Endothelial cell of umbilical vein (primary cell): Measurements from ENCODE around the gene U2AF2. TPM values are rescaled to one million over a fixed set of nuclear protein-coding genes. Genes with fewer than 3 reads are reported as not detected.

Source experiments
- BruUV-seq: library from RNA; stranded (reverse); fragments of 400-500 nt; replicated peaks from 2 replicates; lab custom pipeline; 2021; lab: Mats Ljungman, UMichigan
- CTCF ChIA-PET: fragments of 300-600, 350-600 bp; sonication (Branson Sonifier 250); formaldehyde crosslinking; loops from one replicate; lab custom pipeline; 2021; ENCODE audit warnings: antibody characterized with exemption, inconsistent platforms; lab: Charles Lee
- POLR2A ChIA-PET: fragments of 300-600, 350-600 bp; sonication (Branson Sonifier 250); formaldehyde crosslinking; loops from one replicate; lab custom pipeline; 2021; ENCODE audit warnings: antibody characterized with exemption, inconsistent platforms; lab: Charles Lee
- DNase-seq: peaks from one replicate; pipeline ENCODE4 v3.0.0-alpha.2; 2011; ENCODE audit warnings: low read depth, low spot score
- FAIRE-seq: peaks from 2 replicates; lab custom pipeline; 2011; peaks lifted over from hg19 to GRCh38; lab: Jason Lieb, UNC
- H2AFZ ChIP-seq: 2 replicates; pipeline ENCODE4 v1.6.0; 2012; ENCODE audit warnings: low read depth, low read length, control low read depth, inconsistent platforms
- H3K27ac ChIP-seq: 2 replicates; pipeline ENCODE4 v1.5.1; 2011; ENCODE audit warnings: low read depth, mild to moderate bottlenecking, control low read depth, low read length, moderate library complexity; ENCODE audit not compliant: insufficient read depth
- H3K27me3 ChIP-seq, 2 experiments: 2 replicates each; pipeline versions ENCODE4 v1.6.0 to v1.6.1; 2011; ENCODE audit warnings: low read length in 2 of 2, mixed read lengths in 1 of 2; ENCODE audit not compliant: control insufficient read depth in 2 of 2, insufficient read depth in 2 of 2
- H3K36me3 ChIP-seq, 2 experiments: 2 replicates in 1 of 2; 3 replicates in 1 of 2; pipeline ENCODE4 v1.5.1; 2011; ENCODE audit warnings: low read length in 2 of 2, mild to moderate bottlenecking in 1 of 2, moderate library complexity in 1 of 2; ENCODE audit not compliant: control insufficient read depth in 2 of 2, insufficient read depth in 2 of 2; ENCODE audit errors: extremely low read depth in 1 of 2
- H3K4me1 ChIP-seq: 3 replicates; pipeline ENCODE4 v1.5.1; 2011; ENCODE audit warnings: mild to moderate bottlenecking, low read length; ENCODE audit not compliant: control insufficient read depth, insufficient read depth; ENCODE audit errors: extremely low read depth
- H3K4me2 ChIP-seq: 2 replicates; pipeline ENCODE4 v1.6.1; 2011; ENCODE audit warnings: low read length, control low read depth, mixed read lengths; ENCODE audit not compliant: insufficient read depth
- H3K4me3 ChIP-seq, 3 experiments: fragments of 200-600 bp in 1 of 3; sonication (generic), shearing (Covaris generic) in 1 of 3; replicated peaks in 1 of 3; 2 replicates each; pipeline ENCODE4 v1.5.1; 2011 to 2016; ENCODE audit warnings: control low read depth in 3 of 3, low read length in 3 of 3, mild to moderate bottlenecking in 2 of 3, inconsistent platforms in 1 of 3, low read depth in 1 of 3, moderate library complexity in 1 of 3; ENCODE audit not compliant: insufficient read depth in 1 of 3
- H3K79me2 ChIP-seq: 2 replicates; pipeline ENCODE4 v1.6.0; 2012; ENCODE audit warnings: low read length, inconsistent platforms; ENCODE audit not compliant: control insufficient read depth, insufficient read depth
- H3K9ac ChIP-seq: replicated peaks from 2 replicates; pipeline ENCODE3; 2011; ENCODE audit warnings: low read length, control low read depth; ENCODE audit not compliant: insufficient read depth; ENCODE audit errors: extremely low read depth
- H3K9me1 ChIP-seq: replicated peaks from 3 replicates; pipeline ENCODE4 v1.6.0; 2011; ENCODE audit warnings: mild to moderate bottlenecking, low read length; ENCODE audit not compliant: control insufficient read depth, insufficient read depth; ENCODE audit errors: extremely low read depth
- H3K9me3 ChIP-seq: replicated peaks from 2 replicates; pipeline ENCODE4 v1.5.1; 2012; ENCODE audit warnings: low read length, inconsistent platforms; ENCODE audit not compliant: control insufficient read depth, insufficient read depth
- H4K20me1 ChIP-seq: replicated peaks from 2 replicates; pipeline ENCODE3; 2011; ENCODE audit warnings: mild to moderate bottlenecking, low read length; ENCODE audit not compliant: control insufficient read depth, insufficient read depth; ENCODE audit errors: extremely low read depth
- CTCF ChIP-seq, 2 donors: IDR thresholded peaks; 1 replicate in 1 of 2; 2 replicates in 1 of 2; pipeline ENCODE4 v1.5.1; 2011; ENCODE audit warnings: low read length in 2 of 2, mild to moderate bottlenecking in 2 of 2, moderate library complexity in 2 of 2, control low read depth in 1 of 2, inconsistent platforms in 1 of 2, low read depth in 1 of 2; ENCODE audit not compliant: insufficient read depth in 1 of 2; ENCODE audit errors: extremely low read depth in 1 of 2
- EZH2 ChIP-seq: IDR thresholded peaks from 2 replicates; pipeline ENCODE4 v1.6.1; 2012; ENCODE audit warnings: borderline replicate concordance, low read depth, mild to moderate bottlenecking, moderate library complexity, low read length, inconsistent platforms; ENCODE audit not compliant: severe bottlenecking
- FOS ChIP-seq: IDR thresholded peaks from 2 replicates; pipeline ENCODE4 v1.6.1; 2011; ENCODE audit warnings: mild to moderate bottlenecking, low read length, moderate library complexity, borderline replicate concordance; ENCODE audit not compliant: insufficient read depth
- GATA2 ChIP-seq: IDR thresholded peaks from 2 replicates; pipeline ENCODE4 v1.7.0; 2011; ENCODE audit warnings: low read depth, mild to moderate bottlenecking, moderate library complexity, mixed read lengths, low read length; ENCODE audit not compliant: insufficient read length, insufficient read depth
- JUN ChIP-seq: IDR thresholded peaks from 2 replicates; pipeline ENCODE4 v1.6.1; 2011; ENCODE audit warnings: borderline replicate concordance, low read depth; ENCODE audit not compliant: insufficient read length, insufficient read depth
- MYC ChIP-seq: IDR thresholded peaks from one replicate; pipeline ENCODE4 v1.6.1; 2011; ENCODE audit warnings: mild to moderate bottlenecking, low read depth, low read length
- POLR2AphosphoS5 ChIP-seq: IDR thresholded peaks from 2 replicates; pipeline ENCODE4 v1.6.1; 2012; ENCODE audit warnings: low read depth, mild to moderate bottlenecking, control low read depth, low read length, moderate library complexity; ENCODE audit not compliant: insufficient read depth
- dilution Hi-C: fragments of 300-500 bp; cut with MboI; formaldehyde crosslinking; loops from one replicate; pipeline ENCODE4 v1.15.0; 2019; ENCODE audit warnings: low sequenced_read_pairs; ENCODE audit not compliant: extremely low pct_ligation_motif_present
- intact Hi-C: fragments of 100-400 bp; cut with micrococcal nuclease; formaldehyde crosslinking; loops from one replicate; pipeline ENCODE4 v1.10.0; 2022
- polyA plus RNA-seq, 4 experiments: library from polyadenylated mRNA; depleted of rRNA in 3 of 4; stranded (reverse) in 3 of 4; unstranded in 1 of 4; fragments of >200 nt; gene quantifications; 2 replicates each; pipeline versions ENCODE4 v1.2.1 to v1.2.3, GENCODE V29; 2011 to 2012; ENCODE audit warnings: missing spikeins in 1 of 4
- total RNA-seq: library from RNA; stranded (reverse); gene quantifications from 2 replicates; pipeline ENCODE4 v1.2.3, GENCODE V29; 2021

The U2AF2 gene
- total and polyA plus RNA-seq, 2 donors (not counting 3 experiments of a cell fraction or from before 2014, with no cell fraction given): 183 to 259 TPM

- no peak overlapping the region for H3K27ac ChIP-seq
- DNase-seq (no peak), FAIRE-seq (peak; percentile 4)
- H2AFZ ChIP-seq: peak overlapping the region; percentile 97
- no peaks in the 10 kb centered on the region for H3K9me3 ChIP-seq
- POLR2A ChIA-PET: interaction anchor here (0.7 kb wide), 1 partner anchor 62 kb away, joined by 3 read pairs; no protein-coding TSS in a partner anchor
- CTCF ChIA-PET: interaction anchor here (0.8 to 2.1 kb wide), 7 partner anchors 8 to 24 kb away, joined by 3 to 14 read pairs (median 4); no protein-coding TSS in a partner anchor
- TF ChIP-seq JUN: no peak
- TF ChIP-seq FOS: no peak
- peak overlapping the region in 2 of 3 experiments; percentile 71 to 77 for H3K4me3 ChIP-seq
- H3K9me1 ChIP-seq: no peaks in the 10 kb centered on the region
- peaks cover 28% of the 10 kb centered on the region for H3K4me1 ChIP-seq
- no peaks in the 10 kb centered on the region for H4K20me1 ChIP-seq
- intact Hi-C loops (no loop called here), dilution Hi-C loops (no loop called here)
- H3K36me3 ChIP-seq: peaks cover 3 to 12% of the 10 kb centered on the region in 2 experiments
- no peaks in the 10 kb centered on the region for H3K27me3 ChIP-seq
- no TSS peak for BruUV-seq
- peak overlapping the region; percentile 60 for H3K4me2 ChIP-seq
- peaks cover 19% of the 10 kb centered on the region for H3K79me2 ChIP-seq
- no peak overlapping the region for H3K9ac ChIP-seq
These were observed 7.7 kb upstream of the U2AF2 start for GRCh38 chr19:55646889-55647731.

GRCh38 chr19:55647732-55648584, 6.9 kb upstream of the U2AF2 start, which contains the start of gene CCDC106:
Gene CCDC106 (plus strand): TSS chr19:55648212. CDS start chr19:55649047, 835 bp downstream.
- peak; percentile 71 for DNase-seq
- Histone ChIP-seq H2AFZ (peak within 1 kb of the TSS; percentile 97), H3K4me3 (peak within 1 kb of the TSS; percentile 71 to 82 (median 77)), H3K9ac (peak within 1 kb of the TSS; percentile 61), H4K20me1 (no peaks in the 10 kb centered on the region), H3K4me2 (peak within 1 kb of the TSS; percentile 60), H3K36me3 (peaks cover 3 to 12% of the 10 kb centered on the region in 2 experiments), H3K4me1 (peaks cover 21% of the 10 kb centered on the region), H3K9me1 (no peaks in the 10 kb centered on the region), H3K27me3 (no peaks in the 10 kb centered on the region), H3K79me2 (peaks cover 18% of the 10 kb centered on the region), H3K9me3 (no peaks in the 10 kb centered on the region), H3K27ac (no peak within 1 kb of the TSS)
- peak; percentile 71 for FAIRE-seq
- TF ChIP-seq MYC (no peak), JUN (no peak), EZH2 (no peak), GATA2 (no peak), CTCF (IDR thresholded peaks at IDR 0.05; ENCODE audit: extremely low read depth in 1 of 2, insufficient read depth in 1 of 2, low read depth in 1 of 2, low read length in 2 of 2) (no peak), FOS (no peak), POLR2AphosphoS5 (no peak)
- no TSS peak for BruUV-seq
- ChIA-PET CTCF (interaction anchor here (0.8 to 2.1 kb wide), 7 partner anchors 9 to 24 kb away, joined by 3 to 14 read pairs (median 4); no protein-coding TSS in a partner anchor), POLR2A (no interaction called here)
- intact Hi-C loops: no loop called here
- dilution Hi-C loops: no loop called here
